Activated CD4-positive, CD25-positive, alpha-beta regulatory T cell treated with anti-CD3 and anti-CD28 coated beads, Interleukin-2, amount 50 U/mL, for 16 hours (primary cell): Measurements from ENCODE around the gene DNAJC27.

Experiments used
- DNase-seq: peaks from one replicate; pipeline ENCODE4 v3.0.0-alpha.2; 2020; ENCODE audit warnings: low read depth, low spot score

Gene DNAJC27

DNA sequence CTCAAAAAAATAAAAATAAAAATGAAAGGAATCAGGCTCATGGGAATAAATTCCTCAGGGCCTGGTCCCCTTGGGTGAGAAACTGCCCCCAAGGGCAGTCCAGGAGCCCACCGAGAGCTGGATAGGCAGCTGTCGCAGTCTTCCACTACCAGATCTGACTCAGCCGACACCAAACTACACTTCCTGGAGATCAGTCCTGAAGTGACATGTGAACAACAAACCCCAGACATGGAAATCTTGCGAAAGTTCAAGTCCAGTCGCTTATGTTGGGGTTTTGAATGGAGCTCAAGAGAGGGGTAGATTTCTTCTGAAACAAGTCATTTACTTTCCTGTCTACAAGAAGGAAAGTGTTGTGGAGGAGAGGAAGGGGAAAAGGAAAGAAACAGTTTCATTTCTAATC is 64.6 kb downstream of the DNAJC27 start:
- DNase-seq: no peak

DNA sequence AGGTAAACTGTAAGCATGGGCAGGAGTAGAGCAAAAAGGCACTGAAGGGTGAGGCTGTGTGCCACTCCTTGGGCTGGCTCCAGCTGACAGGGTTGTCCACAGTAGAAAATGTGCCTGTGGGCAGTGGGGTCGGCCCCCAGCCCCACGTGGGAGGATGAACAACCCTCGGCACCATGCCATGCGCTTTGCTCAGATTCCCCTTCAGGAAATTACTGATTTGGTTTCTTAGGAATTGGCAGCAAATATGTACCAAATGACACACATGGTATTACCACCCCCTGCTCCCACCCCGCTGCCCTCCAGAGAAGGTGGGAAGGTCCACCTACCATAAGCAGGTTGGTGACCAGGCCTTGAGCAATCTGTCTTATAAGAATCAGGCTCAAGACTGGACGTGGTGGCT is 65.3 kb downstream of the DNAJC27 start:
- no peak for DNase-seq

DNA sequence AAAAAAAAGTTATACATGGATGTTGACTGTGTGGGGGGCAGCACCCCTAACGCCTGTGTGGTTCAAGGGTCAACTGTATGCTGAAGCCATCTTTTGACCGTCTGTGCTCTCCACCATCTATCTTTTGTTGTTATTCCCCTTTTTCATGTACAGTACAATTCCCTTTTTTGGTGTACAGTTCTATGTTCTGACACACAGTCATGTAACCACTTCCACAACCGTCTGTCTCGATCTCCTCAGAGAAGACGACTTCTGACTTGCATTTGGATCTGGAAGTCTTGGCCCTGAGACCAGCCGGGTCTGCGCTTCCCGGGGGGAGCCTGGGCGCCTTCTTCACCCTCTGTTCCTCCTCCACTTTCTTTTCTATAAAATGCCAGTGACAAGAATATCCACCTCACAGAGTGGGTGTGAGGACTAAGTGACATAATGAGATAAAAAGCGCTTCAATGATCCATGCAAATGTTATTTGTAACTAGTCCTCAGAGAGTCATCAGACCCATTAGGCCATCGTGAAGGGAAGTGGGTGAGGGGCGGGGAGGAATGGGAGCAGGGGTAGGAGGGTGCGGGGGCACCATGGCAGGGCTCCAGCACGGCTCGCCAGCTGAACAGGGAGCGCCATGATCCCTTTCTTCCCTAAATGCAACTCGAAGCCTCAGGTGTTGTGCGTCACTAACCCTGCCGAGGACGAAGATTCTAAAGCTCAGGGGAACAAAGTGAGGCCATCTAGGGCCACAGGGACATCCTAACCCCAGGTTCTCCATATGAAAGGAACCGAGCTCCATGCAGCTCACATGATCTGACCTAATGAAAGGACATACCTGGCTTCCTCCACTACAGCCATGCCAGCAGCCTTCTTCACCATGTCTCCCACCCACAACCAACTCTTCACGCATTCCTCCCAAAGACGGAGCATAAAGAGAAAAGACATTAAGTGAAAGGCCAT is 68.3 kb downstream of the DNAJC27 start:
- no peak for DNase-seq

DNA sequence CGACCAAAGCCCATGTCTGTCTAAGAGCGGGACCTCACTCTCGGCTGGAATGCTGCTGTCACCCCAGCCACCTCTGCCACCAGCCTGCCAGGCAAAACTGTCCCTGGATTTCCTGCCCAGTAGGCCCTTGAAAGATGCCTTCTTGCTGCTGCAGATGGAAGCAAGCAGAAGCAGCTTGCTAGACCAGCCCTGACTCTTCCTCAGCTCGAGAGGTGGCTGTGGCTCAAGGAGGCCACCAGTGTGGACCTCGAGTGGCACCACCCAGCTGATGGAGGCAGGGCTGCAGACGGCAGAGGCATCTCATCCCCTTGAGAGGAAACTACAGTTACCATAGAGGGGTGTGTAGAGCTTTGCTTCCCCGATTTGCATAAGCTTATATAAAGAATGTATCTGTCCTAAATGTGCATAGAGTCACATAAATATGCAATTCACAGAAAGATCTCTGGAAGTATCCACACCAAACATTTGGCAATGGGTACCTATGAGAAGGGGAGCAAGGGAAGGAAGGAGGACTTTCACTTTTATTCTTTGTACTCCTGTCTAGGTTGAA is 72.3 kb downstream of the DNAJC27 start:
- DNase-seq: no peak

DNA sequence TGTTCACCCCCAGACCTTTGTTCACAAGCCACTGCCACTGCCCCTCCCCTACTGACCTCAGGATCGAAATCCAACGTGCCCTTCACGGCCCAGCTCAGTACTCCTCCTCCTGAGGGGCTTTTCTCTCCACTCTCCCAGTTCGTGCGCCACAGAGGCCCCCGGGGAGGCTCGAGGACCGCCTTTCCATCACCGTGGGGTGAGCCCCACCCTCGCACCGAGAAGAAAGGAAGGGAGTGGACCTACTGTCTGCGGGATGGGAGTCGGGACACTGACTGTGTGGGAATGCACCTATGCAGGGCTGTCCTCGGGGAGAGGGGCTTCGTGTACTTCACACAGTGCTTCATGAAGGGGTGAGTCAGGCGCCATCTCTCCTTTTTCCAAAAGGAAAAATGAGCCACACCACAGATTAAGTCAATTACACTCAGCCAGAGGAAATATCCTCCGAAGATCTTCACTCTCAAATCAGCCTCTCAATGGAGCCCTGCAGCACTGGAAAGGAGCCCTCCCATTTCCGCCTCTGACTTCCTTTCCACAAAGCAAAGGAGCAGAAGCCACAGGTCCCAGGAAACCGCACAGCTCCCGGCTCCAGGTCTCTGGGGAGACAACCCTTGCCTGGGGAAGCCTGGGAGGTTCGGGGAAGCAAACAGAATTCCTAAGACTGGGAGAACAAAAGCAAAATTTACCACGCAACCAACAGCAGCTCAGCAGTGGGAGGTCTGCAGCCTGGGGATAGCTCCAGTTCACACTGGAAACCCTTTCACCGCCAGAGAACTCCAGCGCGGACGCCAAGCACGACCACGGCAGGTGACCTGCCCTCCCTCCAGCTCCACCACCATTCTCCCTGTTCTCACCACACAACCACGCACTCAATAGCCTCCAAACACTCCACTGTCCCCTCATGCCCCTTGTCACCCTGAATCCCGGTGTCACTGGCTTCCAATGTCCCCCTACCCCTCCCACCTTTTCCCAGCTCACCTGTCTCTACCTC is 73.3 kb downstream of the DNAJC27 start:
- DNase-seq: no peak

DNA sequence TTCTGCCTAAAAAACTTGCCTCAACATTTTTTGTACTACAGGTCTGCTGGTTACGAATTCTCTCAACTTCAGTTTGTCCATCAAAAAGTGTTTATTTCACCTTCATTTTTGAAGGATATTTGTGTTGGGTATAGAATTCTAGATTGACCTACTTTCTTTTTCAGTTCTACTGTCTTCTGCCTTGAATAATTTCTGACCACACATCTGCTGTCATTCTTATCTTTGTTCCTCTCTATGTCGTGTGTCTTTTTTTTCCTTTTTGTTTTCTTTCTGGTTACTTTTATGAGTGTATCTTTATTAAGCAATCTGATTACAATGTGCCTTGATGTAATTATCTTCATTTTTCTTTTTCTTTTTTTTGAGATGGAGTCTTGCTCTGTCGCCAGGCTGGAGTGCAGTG is 77.0 kb downstream of the DNAJC27 start:
- no peak for DNase-seq

DNA sequence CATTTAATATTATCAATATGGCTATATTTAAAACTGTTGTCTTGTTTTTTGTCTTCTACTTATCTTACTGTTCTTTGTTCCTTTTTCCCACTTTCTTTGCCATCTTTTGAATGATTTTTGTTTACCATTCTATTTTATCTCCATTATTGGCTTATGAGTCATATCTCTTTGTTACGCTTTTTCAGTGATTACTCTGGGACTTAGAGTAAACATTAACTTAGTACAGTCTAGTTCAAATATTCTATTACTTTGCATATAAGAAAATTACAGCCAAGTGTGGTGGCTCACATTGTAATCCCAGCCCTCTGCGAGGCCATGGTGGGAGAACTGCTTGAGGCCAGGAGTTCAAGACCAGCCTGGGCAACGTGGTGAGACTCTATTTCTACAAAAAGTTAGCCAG is 77.8 kb downstream of the DNAJC27 start:
- DNase-seq: no peak
